NB4 (cell line): ENCODE measurements around the gene CBFA2T2.
"Not testable (repeated sequence)": the region's sequence is repeated elsewhere in the genome, so short reads cannot be mapped to it uniquely, and the experiment has no call there.

Experiments used
- DNase-seq: peaks from one replicate; pipeline ENCODE4 v3.0.0; 2010; ENCODE audit warnings: low read depth
- H3K4me3 ChIP-seq: one replicate; pipeline ENCODE4 v1.5.1; 2011; ENCODE audit warnings: mild to moderate bottlenecking, low read depth, low read length, moderate library complexity
- CTCF ChIP-seq: IDR thresholded peaks from one replicate; pipeline ENCODE4 v1.5.1; 2012; ENCODE audit warnings: low read depth, low read length
- MAX ChIP-seq: IDR thresholded peaks from 2 replicates; pipeline ENCODE4 v1.6.1; 2011; ENCODE audit warnings: low read depth, low read length
- MYC ChIP-seq: IDR thresholded peaks from 2 replicates; pipeline ENCODE4 v1.6.1; 2011; ENCODE audit warnings: low read depth, low read length
- POLR2A ChIP-seq: IDR thresholded peaks from 2 replicates; pipeline ENCODE4 v1.6.1; 2011; ENCODE audit warnings: mild to moderate bottlenecking; ENCODE audit not compliant: insufficient read length; ENCODE audit errors: extremely low read depth

Gene CBFA2T2

GRCh38 chr20:33555755-33556154, 65.9 kb downstream of the CBFA2T2 start:
- no peak overlapping the region for H3K4me3 ChIP-seq
- no peak for DNase-seq
- TF ChIP-seq POLR2A, result no peak

- no peak for DNase-seq
- TF ChIP-seq CTCF (no peak), MAX (no peak), MYC (no peak), POLR2A (no peak)
- no peak overlapping the region for H3K4me3 ChIP-seq
These were observed 66.3 kb downstream of the CBFA2T2 start for GRCh38 chr20:33556246-33556645.

- no peak overlapping the region for H3K4me3 ChIP-seq
- TF ChIP-seq CTCF (no peak), MAX (no peak), MYC (no peak), POLR2A (no peak)
- DNase-seq, result no peak
These were observed 68.7 kb downstream of the CBFA2T2 start for GRCh38 chr20:33558348-33559144.

GRCh38 chr20:33559212-33559611, 69.3 kb downstream of the CBFA2T2 start:
- H3K4me3 ChIP-seq, result no peak overlapping the region
- DNase-seq, result no peak
- no peak for TF ChIP-seq MAX
- no peak for TF ChIP-seq MYC
- no peak for TF ChIP-seq CTCF
- no peak for TF ChIP-seq POLR2A

GRCh38 chr20:33560026-33560425, 70.1 kb downstream of the CBFA2T2 start:
- DNase-seq, result no peak
- TF ChIP-seq POLR2A (no peak), MAX (no peak)
- H3K4me3 ChIP-seq, result no peak overlapping the region

GRCh38 chr20:33561053-33561452, 71.2 kb downstream of the CBFA2T2 start:
- not testable (repeated sequence) for DNase-seq, H3K4me3 ChIP-seq

- TF ChIP-seq MYC, result no peak
- no peak for TF ChIP-seq POLR2A
- no peak for TF ChIP-seq CTCF
- TF ChIP-seq MAX, result no peak
- H3K4me3 ChIP-seq, result no peak overlapping the region
- DNase-seq, result peak; percentile 27
These were observed 72.1 kb downstream of the CBFA2T2 start for GRCh38 chr20:33561692-33562601.
